GM12878 (cell line): ENCODE data around the gene CRYGD. TPM values are rescaled to one million over a fixed set of nuclear protein-coding genes. Genes with fewer than 3 reads are reported as not detected.
A peak's percentile ranks its signal among the peaks of the same experiment; 100 is the strongest.

ENCODE experiments used
- BCL3 ChIP-seq: IDR thresholded peaks from 2 replicates; pipeline ENCODE4 v1.6.1; 2011; ENCODE audit warnings: borderline replicate concordance, low read depth, mild to moderate bottlenecking, moderate library complexity, low read length; ENCODE audit not compliant: insufficient read depth, poor library complexity, severe bottlenecking
- CTCF ChIP-seq, 3 experiments: IDR thresholded peaks in 2 of 3; conservative IDR thresholded peaks in 1 of 3; 2 replicates each; pipeline ENCODE4 v1.5.1; 2011; ENCODE audit warnings: low read depth in 3 of 3, low read length in 3 of 3, mild to moderate bottlenecking in 3 of 3, control low read depth in 2 of 3, moderate library complexity in 2 of 3, inconsistent platforms in 1 of 3, mixed read lengths in 1 of 3; ENCODE audit not compliant: control insufficient read depth in 2 of 3, insufficient read depth in 1 of 3; ENCODE audit errors: extremely low read depth in 1 of 3
- ELK1 ChIP-seq: IDR thresholded peaks from 2 replicates; pipeline ENCODE4 v1.6.1; 2012; ENCODE audit warnings: low read depth, low read length, improper control_type of control experiment
- NFYA ChIP-seq: IDR thresholded peaks from 2 replicates; pipeline ENCODE4 v1.6.1; 2011; ENCODE audit warnings: low read depth, mild to moderate bottlenecking, low read length, improper control_type of control experiment, borderline replicate concordance
- RAD21 ChIP-seq: IDR thresholded peaks from 2 replicates; pipeline ENCODE4 v1.6.1; 2011; ENCODE audit warnings: mild to moderate bottlenecking, low read depth, low read length, moderate library complexity; ENCODE audit not compliant: insufficient read depth
- RUNX3 ChIP-seq: IDR thresholded peaks from 2 replicates; pipeline ENCODE4 v1.6.1; 2012; ENCODE audit warnings: low read length, inconsistent platforms
- SMC3 ChIP-seq: IDR thresholded peaks from 2 replicates; pipeline ENCODE4 v1.6.1; 2011; ENCODE audit warnings: low read length, improper control_type of control experiment, borderline replicate concordance
- STAT1 ChIP-seq: fragments of 450-650 bp; conservative IDR thresholded peaks from 2 replicates; pipeline ENCODE4 v1.6.1; 2014; ENCODE audit warnings: antibody characterized with exemption, mild to moderate bottlenecking
- TCF12 ChIP-seq: IDR thresholded peaks from 2 replicates; pipeline ENCODE4 v1.6.1; 2011; ENCODE audit warnings: low read depth, mild to moderate bottlenecking, low read length
- YY1 ChIP-seq: IDR thresholded peaks from 2 replicates; pipeline ENCODE4 v1.6.1; 2011; ENCODE audit warnings: low read depth, mild to moderate bottlenecking, low read length
- polyA plus RNA-seq, 11 experiments: library from polyadenylated mRNA; depleted of rRNA in 4 of 11; unstranded in 6 of 11; stranded (reverse) in 5 of 11; fragments of >200 nt; fragmentation: Nextera tagmentation in 4 of 11; fragmentation: Illumina TruSeq in 1 of 11; extraction: Ambion mirVana in 4 of 11; extraction: Trizol in 1 of 11; gene quantifications; 1 replicate in 1 of 11; 2 replicates in 10 of 11; pipeline versions ENCODE4 v1.2.1 to v1.2.3, GENCODE V29; 2011 to 2016; ENCODE audit warnings: inconsistent platforms in 2 of 11, missing spikeins in 2 of 11, low read depth in 1 of 11
- total RNA-seq, 4 experiments: library from RNA; depleted of rRNA in 3 of 4; stranded (reverse); fragments of >200 nt in 3 of 4; fragmentation: Illumina TruSeq in 1 of 4; extraction: Trizol in 1 of 4; gene quantifications; 2 replicates each; pipeline versions ENCODE4 v1.2.1 to v1.2.3, GENCODE V29; 2013 to 2021
- TF ChIP-seq, protein P1 (sequence below): IDR thresholded peaks from 2 replicates; pipeline ENCODE4 v1.6.1; 2011; ENCODE audit warnings: low read depth, low read length, improper control_type of control experiment, borderline replicate concordance

CRYGD gene
- total and polyA plus RNA-seq, 10 of the 15 experiments (the other 5 are each of a cell fraction or from before 2014, with no cell fraction given), result not detected

DNA sequence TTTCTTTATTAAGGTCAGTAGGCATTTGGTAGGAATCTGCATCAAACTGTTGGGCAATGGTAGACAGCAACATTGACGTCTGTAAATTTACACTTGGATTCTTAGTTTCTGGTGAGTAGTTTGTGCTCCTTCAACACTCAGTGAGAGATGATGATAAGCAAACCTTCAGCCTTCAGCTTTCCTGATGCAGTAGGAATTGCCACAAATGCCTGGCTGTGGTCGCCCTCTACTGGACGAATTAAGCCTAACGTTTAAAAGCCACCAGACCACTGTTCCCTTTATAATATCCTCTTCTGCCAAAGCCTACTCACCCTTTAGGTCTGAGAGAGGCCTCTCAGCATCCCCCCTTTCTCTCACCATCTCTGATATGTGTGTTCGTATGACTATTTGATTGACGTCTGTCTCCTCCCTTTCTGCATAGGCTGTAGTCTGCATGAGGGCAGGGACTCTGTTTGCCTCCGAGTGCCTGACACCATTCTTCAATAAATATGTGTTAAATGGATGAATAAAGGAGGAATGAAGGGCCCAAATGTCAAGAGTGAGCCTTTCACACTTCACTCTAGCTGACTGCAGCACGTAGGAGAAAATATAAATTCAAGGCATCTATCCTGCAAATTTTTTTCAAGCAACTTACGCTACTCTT lies 52.0 kb downstream of the CRYGD start (continued):
- TF ChIP-seq ELK1 (no peak), YY1 (0 out of 2 replicates have a peak, but pooled peaks have one; percentile 10), SMC3 (peak; percentile 83), BCL3 (no peak), RUNX3 (peak; percentile 20; the same call in 1 of the 2 replicates), CTCF (IDR thresholded peaks at IDR 0.05 in 2 of 3, conservative IDR thresholded peaks at IDR 0.05 in 1 of 3; ENCODE audit: control insufficient read depth in 2 of 3, extremely low read depth in 1 of 3, insufficient read depth in 1 of 3, low read depth in 3 of 3, low read length in 3 of 3) (peak; percentile 79 to 83 (median 80)), NFYA (no peak), TCF12 (no peak), RAD21 (peak; percentile 92), STAT1 (no peak)
- TF ChIP-seq, protein P1, sequence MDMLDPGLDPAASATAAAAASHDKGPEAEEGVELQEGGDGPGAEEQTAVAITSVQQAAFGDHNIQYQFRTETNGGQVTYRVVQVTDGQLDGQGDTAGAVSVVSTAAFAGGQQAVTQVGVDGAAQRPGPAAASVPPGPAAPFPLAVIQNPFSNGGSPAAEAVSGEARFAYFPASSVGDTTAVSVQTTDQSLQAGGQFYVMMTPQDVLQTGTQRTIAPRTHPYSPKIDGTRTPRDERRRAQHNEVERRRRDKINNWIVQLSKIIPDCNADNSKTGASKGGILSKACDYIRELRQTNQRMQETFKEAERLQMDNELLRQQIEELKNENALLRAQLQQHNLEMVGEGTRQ, result no peak

Other genes starting within 250 kb of the CRYGD start
- 3.4 and 4.1 TPM in 2 replicates for gene PLEKHM3, start 99.0 kb downstream of the CRYGD start, total RNA-seq (2014; rRNA removed)
- gene PLEKHM3, start 99.0 kb downstream of the CRYGD start, total RNA-seq (2014; rRNA removed; fragmentation: Illumina TruSeq; extraction: Trizol), result 3.7 and 4.1 TPM in 2 replicates
- 4.7 and 5.6 TPM in 2 replicates for gene PLEKHM3, start 99.0 kb downstream of the CRYGD start, total RNA-seq (2021)
- gene PLEKHM3, start 99.0 kb downstream of the CRYGD start, polyA plus RNA-seq (2011; rRNA removed), result 2.7 TPM in 2 replicates
- 3.8 and 5.1 TPM in 2 replicates for gene PLEKHM3, start 99.0 kb downstream of the CRYGD start, polyA plus RNA-seq (2014; fragmentation: Illumina TruSeq; extraction: Trizol)
- 1 to 10 TPM; 1.4 to 2.0 TPM for gene PLEKHM3, start 99.0 kb downstream of the CRYGD start, polyA plus RNA-seq (2014; fragmentation: Nextera tagmentation; extraction: Ambion mirVana)
- gene PLEKHM3, start 99.0 kb downstream of the CRYGD start, polyA plus RNA-seq (2014; rRNA removed), result 2.8 and 3.8 TPM in 2 replicates
- 1 to 10 TPM; 2.2 to 2.3 TPM for gene PLEKHM3, start 99.0 kb downstream of the CRYGD start, polyA plus RNA-seq (2016; fragmentation: Nextera tagmentation; extraction: Ambion mirVana)
- not detected in 2 replicates for gene CRYGC, start 5.3 kb upstream of the CRYGD start, total RNA-seq (2014; rRNA removed)
- gene CRYGC, start 5.3 kb upstream of the CRYGD start, total RNA-seq (2014; rRNA removed; fragmentation: Illumina TruSeq; extraction: Trizol), result not detected in 2 replicates
- not detected in 2 replicates for gene CRYGC, start 5.3 kb upstream of the CRYGD start, total RNA-seq (2021)
- gene CRYGC, start 5.3 kb upstream of the CRYGD start, polyA plus RNA-seq (2011; rRNA removed), result not detected in 2 replicates
- gene CRYGC, start 5.3 kb upstream of the CRYGD start, polyA plus RNA-seq (2014; fragmentation: Illumina TruSeq; extraction: Trizol), result not detected in 2 replicates
- gene CRYGC, start 5.3 kb upstream of the CRYGD start, polyA plus RNA-seq (2014; fragmentation: Nextera tagmentation; extraction: Ambion mirVana), result not detected
- gene CRYGC, start 5.3 kb upstream of the CRYGD start, polyA plus RNA-seq (2014; rRNA removed), result not detected in 2 replicates
- not detected for gene CRYGC, start 5.3 kb upstream of the CRYGD start, polyA plus RNA-seq (2016; fragmentation: Nextera tagmentation; extraction: Ambion mirVana)
- gene CRYGB, start 21.6 kb upstream of the CRYGD start, total RNA-seq (2014; rRNA removed), result not detected in 2 replicates
- not detected in 2 replicates for gene CRYGB, start 21.6 kb upstream of the CRYGD start, total RNA-seq (2014; rRNA removed; fragmentation: Illumina TruSeq; extraction: Trizol)
- not detected in 2 replicates for gene CRYGB, start 21.6 kb upstream of the CRYGD start, total RNA-seq (2021)
- not detected in 2 replicates for gene CRYGB, start 21.6 kb upstream of the CRYGD start, polyA plus RNA-seq (2011; rRNA removed)
- not detected in 2 replicates for gene CRYGB, start 21.6 kb upstream of the CRYGD start, polyA plus RNA-seq (2014; fragmentation: Illumina TruSeq; extraction: Trizol)
- not detected for gene CRYGB, start 21.6 kb upstream of the CRYGD start, polyA plus RNA-seq (2014; fragmentation: Nextera tagmentation; extraction: Ambion mirVana)
- not detected in 2 replicates for gene CRYGB, start 21.6 kb upstream of the CRYGD start, polyA plus RNA-seq (2014; rRNA removed)
- gene CRYGB, start 21.6 kb upstream of the CRYGD start, polyA plus RNA-seq (2016; fragmentation: Nextera tagmentation; extraction: Ambion mirVana), result not detected
- not detected in 2 replicates for gene CRYGA, start 39.1 kb upstream of the CRYGD start, total RNA-seq (2014; rRNA removed)
- not detected in 2 replicates for gene CRYGA, start 39.1 kb upstream of the CRYGD start, total RNA-seq (2014; rRNA removed; fragmentation: Illumina TruSeq; extraction: Trizol)
- gene CRYGA, start 39.1 kb upstream of the CRYGD start, total RNA-seq (2021), result not detected in 2 replicates
- not detected in 2 replicates for gene CRYGA, start 39.1 kb upstream of the CRYGD start, polyA plus RNA-seq (2011; rRNA removed)
- gene CRYGA, start 39.1 kb upstream of the CRYGD start, polyA plus RNA-seq (2014; fragmentation: Illumina TruSeq; extraction: Trizol), result not detected in 2 replicates
- gene CRYGA, start 39.1 kb upstream of the CRYGD start, polyA plus RNA-seq (2014; fragmentation: Nextera tagmentation; extraction: Ambion mirVana), result not detected
- not detected in 2 replicates for gene CRYGA, start 39.1 kb upstream of the CRYGD start, polyA plus RNA-seq (2014; rRNA removed)
- not detected for gene CRYGA, start 39.1 kb upstream of the CRYGD start, polyA plus RNA-seq (2016; fragmentation: Nextera tagmentation; extraction: Ambion mirVana)
- gene C2orf80, start 65.5 kb upstream of the CRYGD start, total RNA-seq (2014; rRNA removed), result not detected in 2 replicates
- not detected in 2 replicates for gene C2orf80, start 65.5 kb upstream of the CRYGD start, total RNA-seq (2014; rRNA removed; fragmentation: Illumina TruSeq; extraction: Trizol)
- not detected in 2 replicates for gene C2orf80, start 65.5 kb upstream of the CRYGD start, total RNA-seq (2021)
- gene C2orf80, start 65.5 kb upstream of the CRYGD start, polyA plus RNA-seq (2011; rRNA removed), result not detected in 2 replicates
- gene C2orf80, start 65.5 kb upstream of the CRYGD start, polyA plus RNA-seq (2014; fragmentation: Illumina TruSeq; extraction: Trizol), result not detected in 2 replicates
- gene C2orf80, start 65.5 kb upstream of the CRYGD start, polyA plus RNA-seq (2014; fragmentation: Nextera tagmentation; extraction: Ambion mirVana), result not detected
- gene C2orf80, start 65.5 kb upstream of the CRYGD start, polyA plus RNA-seq (2014; rRNA removed), result not detected in 2 replicates
- not detected for gene C2orf80, start 65.5 kb upstream of the CRYGD start, polyA plus RNA-seq (2016; fragmentation: Nextera tagmentation; extraction: Ambion mirVana)
- gene IDH1, start 130.5 kb upstream of the CRYGD start, total RNA-seq (2014; rRNA removed), result 39.0 and 51.9 TPM in 2 replicates
- 57.1 and 58.1 TPM in 2 replicates for gene IDH1, start 130.5 kb upstream of the CRYGD start, total RNA-seq (2014; rRNA removed; fragmentation: Illumina TruSeq; extraction: Trizol)
- 45.4 and 46.4 TPM in 2 replicates for gene IDH1, start 130.5 kb upstream of the CRYGD start, total RNA-seq (2021)
- gene IDH1, start 130.5 kb upstream of the CRYGD start, polyA plus RNA-seq (2011; rRNA removed), result 114 and 164 TPM in 2 replicates
- gene IDH1, start 130.5 kb upstream of the CRYGD start, polyA plus RNA-seq (2014; fragmentation: Illumina TruSeq; extraction: Trizol), result 54.4 and 72.1 TPM in 2 replicates
- gene IDH1, start 130.5 kb upstream of the CRYGD start, polyA plus RNA-seq (2014; fragmentation: Nextera tagmentation; extraction: Ambion mirVana), result 10 to 100 TPM; 56.0 to 67.7 TPM
- 35.8 and 46.9 TPM in 2 replicates for gene IDH1, start 130.5 kb upstream of the CRYGD start, polyA plus RNA-seq (2014; rRNA removed)
- gene IDH1, start 130.5 kb upstream of the CRYGD start, polyA plus RNA-seq (2016; fragmentation: Nextera tagmentation; extraction: Ambion mirVana), result 10 to 100 TPM; 48.9 to 55.6 TPM
- 26.8 and 31.3 TPM in 2 replicates for gene PIKFYVE, start 141.7 kb upstream of the CRYGD start, total RNA-seq (2014; rRNA removed)
- 28.4 and 29.9 TPM in 2 replicates for gene PIKFYVE, start 141.7 kb upstream of the CRYGD start, total RNA-seq (2014; rRNA removed; fragmentation: Illumina TruSeq; extraction: Trizol)
- 21.1 and 21.2 TPM in 2 replicates for gene PIKFYVE, start 141.7 kb upstream of the CRYGD start, total RNA-seq (2021)
- gene PIKFYVE, start 141.7 kb upstream of the CRYGD start, polyA plus RNA-seq (2011; rRNA removed), result 41.7 and 57.9 TPM in 2 replicates
- 24.5 and 31.0 TPM in 2 replicates for gene PIKFYVE, start 141.7 kb upstream of the CRYGD start, polyA plus RNA-seq (2014; fragmentation: Illumina TruSeq; extraction: Trizol)
- 1 to 10 TPM; 5.2 to 5.5 TPM for gene PIKFYVE, start 141.7 kb upstream of the CRYGD start, polyA plus RNA-seq (2014; fragmentation: Nextera tagmentation; extraction: Ambion mirVana)
- 15.6 and 18.0 TPM in 2 replicates for gene PIKFYVE, start 141.7 kb upstream of the CRYGD start, polyA plus RNA-seq (2014; rRNA removed)
- 1 to 10 TPM; 9.6 to 9.9 TPM for gene PIKFYVE, start 141.7 kb upstream of the CRYGD start, polyA plus RNA-seq (2016; fragmentation: Nextera tagmentation; extraction: Ambion mirVana)